ENCODE measurements around the gene HNRNPK.

HNRNPK gene

GRCh38 chr9:83976372-83976771, 3.6 kb downstream of the HNRNPK start:
- TF ChIP-seq ARNTL (CRISPR knock-in tag; IDR thresholded peaks at IDR 0.05; ENCODE audit: borderline replicate concordance, low read depth) (no peak), ZFP3 (CRISPR knock-in tag; IDR thresholded peaks at IDR 0.05) (no peak), CSRNP3 (CRISPR knock-in tag; IDR thresholded peaks at IDR 0.05) (no peak), ESRRG (CRISPR knock-in tag; IDR thresholded peaks at IDR 0.05) (no peak), ZC3H10 (CRISPR knock-in tag; IDR thresholded peaks at IDR 0.05) (no peak), BACH2 (CRISPR knock-in tag; IDR thresholded peaks at IDR 0.05; ENCODE audit: borderline replicate concordance) (no peak), POU6F1 (CRISPR knock-in tag; IDR thresholded peaks at IDR 0.05; ENCODE audit: borderline replicate concordance, low read depth) (no peak), TSHZ2 (CRISPR knock-in tag; IDR thresholded peaks at IDR 0.05) (no peak), ZNF70 (CRISPR knock-in tag; IDR thresholded peaks at IDR 0.05) (no peak)
- no peak for ATAC-seq

GRCh38 chr9:83975300-83975699, 4.7 kb downstream of the HNRNPK start:
- no peak for ATAC-seq
- TF ChIP-seq TCF4 (CRISPR knock-in tag; IDR thresholded peaks at IDR 0.05; ENCODE audit: borderline replicate concordance) (no peak), ZFP3 (CRISPR knock-in tag; IDR thresholded peaks at IDR 0.05) (no peak), ISL1 (CRISPR knock-in tag; IDR thresholded peaks at IDR 0.05) (no peak), CSDC2 (CRISPR knock-in tag; IDR thresholded peaks at IDR 0.05) (no peak), POU6F1 (CRISPR knock-in tag; IDR thresholded peaks at IDR 0.05; ENCODE audit: borderline replicate concordance, low read depth) (no peak)

GRCh38 chr9:83972286-83972685, 7.7 kb downstream of the HNRNPK start:
- TF ChIP-seq BACH2 (CRISPR knock-in tag; IDR thresholded peaks at IDR 0.05; ENCODE audit: borderline replicate concordance) (no peak), TCF4 (CRISPR knock-in tag; IDR thresholded peaks at IDR 0.05; ENCODE audit: borderline replicate concordance) (no peak), ZC3H10 (CRISPR knock-in tag; IDR thresholded peaks at IDR 0.05) (no peak), SNAI2 (CRISPR knock-in tag; IDR thresholded peaks at IDR 0.05) (no peak)
- ATAC-seq = no peak

- ATAC-seq = no peak
- TF ChIP-seq CSDC2 (CRISPR knock-in tag; IDR thresholded peaks at IDR 0.05) (no peak), CREB5 (CRISPR knock-in tag; IDR thresholded peaks at IDR 0.05; ENCODE audit: low read depth) (no peak), TSHZ2 (CRISPR knock-in tag; IDR thresholded peaks at IDR 0.05) (no peak), ZC3H10 (CRISPR knock-in tag; IDR thresholded peaks at IDR 0.05) (no peak), CSRNP3 (CRISPR knock-in tag; IDR thresholded peaks at IDR 0.05) (no peak), PPARA (CRISPR knock-in tag; IDR thresholded peaks at IDR 0.05; ENCODE audit: borderline replicate concordance) (no peak), OSR1 (CRISPR knock-in tag; IDR thresholded peaks at IDR 0.05) (no peak), ZNF565 (CRISPR knock-in tag; conservative IDR thresholded peaks at IDR 0.05; ENCODE audit: low read depth) (no peak), SNAI2 (CRISPR knock-in tag; IDR thresholded peaks at IDR 0.05) (no peak), ARNTL (CRISPR knock-in tag; IDR thresholded peaks at IDR 0.05; ENCODE audit: borderline replicate concordance, low read depth) (no peak), TOX (CRISPR knock-in tag; IDR thresholded peaks at IDR 0.05; ENCODE audit: borderline replicate concordance) (no peak), ZNF70 (CRISPR knock-in tag; IDR thresholded peaks at IDR 0.05) (no peak), GLIS3 (CRISPR knock-in tag; IDR thresholded peaks at IDR 0.05) (no peak), PATZ1 (CRISPR knock-in tag; IDR thresholded peaks at IDR 0.05; ENCODE audit: borderline replicate concordance) (no peak)
Observed at GRCh38 chr9:83971485-83971884, 8.5 kb downstream of the HNRNPK start.

Measured in SK-N-SH treated with all-trans-retinoic acid at 6 μM for 48 hours (cell line).